Neural crest cell (in vitro differentiated cells): ENCODE results near the gene OBSCN. TPM values are rescaled to one million over a fixed set of nuclear protein-coding genes. Genes with fewer than 3 reads are reported as not detected.
"Not testable (repeated sequence)": the region's sequence is repeated elsewhere in the genome, so short reads cannot be mapped to it uniquely, and the experiment has no call there.

Experiments
- DNase-seq: peaks from one replicate; pipeline ENCODE4 v3.0.0; 2021; ENCODE audit warnings: low read depth, mixed read lengths, low spot score
- H3K27ac Mint-ChIP-seq: one replicate; pipeline ENCODE4 v1.8.0; 2021; ENCODE audit warnings: mild to moderate bottlenecking, mixed read lengths; ENCODE audit not compliant: unreplicated experiment
- H3K27me3 Mint-ChIP-seq: 2 replicates; pipeline ENCODE4 v1.8.0; 2021; ENCODE audit warnings: low read depth, mild to moderate bottlenecking, mixed read lengths
- H3K36me3 Mint-ChIP-seq: 2 replicates; pipeline ENCODE4 v1.8.0; 2021; ENCODE audit warnings: low read depth, mild to moderate bottlenecking, mixed read lengths
- H3K4me1 Mint-ChIP-seq: 2 replicates; pipeline ENCODE4 v1.8.0; 2021; ENCODE audit warnings: mixed read lengths
- H3K4me3 Mint-ChIP-seq: one replicate; pipeline ENCODE4 v1.8.0; 2021; ENCODE audit warnings: mild to moderate bottlenecking, mixed read lengths
- H3K9me3 Mint-ChIP-seq: 2 replicates; pipeline ENCODE4 v1.8.0; 2021; ENCODE audit warnings: mixed read lengths
- total RNA-seq: library from RNA; stranded (reverse); gene quantifications from 2 replicates; pipeline ENCODE4 v1.2.1, GENCODE V29; 2021
- TF ChIP-seq, protein P1 (sequence below): fragments of 200-600 bp; sonication (generic); conservative IDR thresholded peaks from 2 replicates; pipeline ENCODE4 v1.5.0; 2021; ENCODE audit warnings: antibody characterized with exemption, mild to moderate bottlenecking

Gene OBSCN
- total RNA-seq, 1 donor from 2014 or later, result 40.1 TPM

DNA sequence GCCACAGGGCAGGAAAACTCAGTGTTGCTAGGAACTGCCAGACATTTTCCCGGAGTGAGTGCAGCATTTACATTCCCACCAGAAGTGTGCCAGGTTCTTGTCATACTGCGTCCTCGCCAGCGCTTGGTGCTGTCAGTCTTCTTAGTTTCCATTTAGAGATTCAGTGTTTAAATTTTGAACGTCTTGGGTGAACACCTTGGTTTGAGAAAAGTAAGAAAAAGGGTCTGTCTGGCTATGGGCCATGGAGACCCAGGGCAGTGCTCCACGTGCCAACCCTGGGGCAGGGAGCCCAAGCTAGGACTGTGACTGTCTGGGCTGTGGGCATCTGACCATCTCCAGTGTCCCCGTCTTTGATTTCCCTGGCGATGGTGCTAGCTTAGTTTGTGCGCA, 26.2 kb upstream of the OBSCN start:
- Mint-ChIP-seq H3K27ac (peak overlapping the region; percentile 27), H3K4me3 (no peak overlapping the region), H3K36me3 (no peaks in the 10 kb centered on the region), H3K9me3 (no peaks in the 10 kb centered on the region), H3K4me1 (peaks cover 13% of the 10 kb centered on the region), H3K27me3 (no peaks in the 10 kb centered on the region)
- DNase-seq, result no peak
- TF ChIP-seq, protein P1, sequence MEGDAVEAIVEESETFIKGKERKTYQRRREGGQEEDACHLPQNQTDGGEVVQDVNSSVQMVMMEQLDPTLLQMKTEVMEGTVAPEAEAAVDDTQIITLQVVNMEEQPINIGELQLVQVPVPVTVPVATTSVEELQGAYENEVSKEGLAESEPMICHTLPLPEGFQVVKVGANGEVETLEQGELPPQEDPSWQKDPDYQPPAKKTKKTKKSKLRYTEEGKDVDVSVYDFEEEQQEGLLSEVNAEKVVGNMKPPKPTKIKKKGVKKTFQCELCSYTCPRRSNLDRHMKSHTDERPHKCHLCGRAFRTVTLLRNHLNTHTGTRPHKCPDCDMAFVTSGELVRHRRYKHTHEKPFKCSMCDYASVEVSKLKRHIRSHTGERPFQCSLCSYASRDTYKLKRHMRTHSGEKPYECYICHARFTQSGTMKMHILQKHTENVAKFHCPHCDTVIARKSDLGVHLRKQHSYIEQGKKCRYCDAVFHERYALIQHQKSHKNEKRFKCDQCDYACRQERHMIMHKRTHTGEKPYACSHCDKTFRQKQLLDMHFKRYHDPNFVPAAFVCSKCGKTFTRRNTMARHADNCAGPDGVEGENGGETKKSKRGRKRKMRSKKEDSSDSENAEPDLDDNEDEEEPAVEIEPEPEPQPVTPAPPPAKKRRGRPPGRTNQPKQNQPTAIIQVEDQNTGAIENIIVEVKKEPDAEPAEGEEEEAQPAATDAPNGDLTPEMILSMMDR, result no peak

DNA sequence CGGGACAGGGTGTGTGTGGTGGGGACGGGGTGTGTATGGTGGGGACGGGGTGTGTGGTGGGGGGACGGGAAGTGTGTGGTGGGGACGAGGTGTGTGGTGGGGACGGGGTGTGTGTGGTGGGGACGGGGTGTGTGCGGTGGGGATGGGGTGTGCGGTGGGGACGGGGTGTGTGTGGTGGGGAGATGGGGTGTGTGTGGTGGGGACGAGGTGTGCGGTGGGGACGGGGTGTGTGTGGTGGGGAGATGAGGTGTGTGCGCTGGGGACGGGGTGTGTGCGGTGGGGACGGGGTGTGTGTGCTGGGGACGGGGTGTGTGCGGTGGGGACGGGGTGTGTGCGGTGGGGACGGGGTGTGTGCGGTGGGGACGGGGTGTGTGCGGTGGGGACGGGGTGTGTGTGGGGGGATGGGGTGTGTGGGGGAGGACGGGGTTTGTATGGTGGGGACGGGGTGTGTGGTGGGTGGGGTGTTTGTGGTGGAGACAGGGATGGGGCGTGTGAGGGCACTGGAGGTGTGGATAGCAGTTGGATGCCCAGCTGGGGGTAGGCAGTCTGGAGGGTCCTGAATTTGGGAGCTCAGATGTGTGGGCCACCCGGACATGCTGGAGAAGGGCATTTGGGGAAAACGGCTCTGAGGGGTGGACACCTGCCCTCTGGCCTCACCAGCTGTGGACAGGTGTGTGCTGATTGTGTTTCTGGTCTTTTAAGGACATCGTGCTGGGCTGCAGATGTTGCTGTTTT, 25.4 kb upstream of the OBSCN start:
- Mint-ChIP-seq H3K4me1 (peaks cover 13% of the 10 kb centered on the region), H3K36me3 (no peaks in the 10 kb centered on the region), H3K27me3 (no peaks in the 10 kb centered on the region), H3K9me3 (no peaks in the 10 kb centered on the region), H3K4me3 (no peak overlapping the region), H3K27ac (no peak overlapping the region)
- TF ChIP-seq, protein P1, result no peak
- DNase-seq, result no peak

- peaks cover 3% of the 10 kb centered on the region for H3K36me3 Mint-ChIP-seq
- H3K4me3 Mint-ChIP-seq, result no peak overlapping the region
These were observed 23.7 kb upstream of the OBSCN start for GRCh38 chr1:228184152-228184551.

GRCh38 chr1:228185641-228185965, 22.2 kb upstream of the OBSCN start:
- Mint-ChIP-seq H3K36me3 (peaks cover 3% of the 10 kb centered on the region), H3K27me3 (no peaks in the 10 kb centered on the region), H3K4me3 (no peak overlapping the region), H3K9me3 (no peaks in the 10 kb centered on the region), H3K4me1 (peaks cover 13% of the 10 kb centered on the region), H3K27ac (no peak overlapping the region)
- no peak for DNase-seq
- TF ChIP-seq, protein P1, result no peak

More at GRCh38 chr1:228184152-228184551, 23.7 kb upstream of the OBSCN start:
- Mint-ChIP-seq H3K27ac (peak overlapping the region; percentile 71), H3K4me1 (peaks cover 13% of the 10 kb centered on the region), H3K9me3 (no peaks in the 10 kb centered on the region), H3K27me3 (no peaks in the 10 kb centered on the region)
- TF ChIP-seq, protein P1, result no peak
- DNase-seq, result no peak

- not testable (repeated sequence) for H3K9me3 Mint-ChIP-seq, H3K4me1 Mint-ChIP-seq, DNase-seq, H3K27me3 Mint-ChIP-seq, H3K27ac Mint-ChIP-seq, H3K4me3 Mint-ChIP-seq, H3K36me3 Mint-ChIP-seq
These were observed 19.6 kb upstream of the OBSCN start for GRCh38 chr1:228188249-228188648.

GRCh38 chr1:228190182-228190581, 17.7 kb upstream of the OBSCN start:
- Mint-ChIP-seq H3K27me3 (no peaks in the 10 kb centered on the region), H3K9me3 (peaks cover 3% of the 10 kb centered on the region), H3K4me3 (no peak overlapping the region), H3K36me3 (peaks cover 3% of the 10 kb centered on the region), H3K4me1 (peaks cover 9% of the 10 kb centered on the region), H3K27ac (no peak overlapping the region)
- DNase-seq, result no peak
- TF ChIP-seq, protein P1, result no peak
